SK-N-MC (cell line): ENCODE results near the gene ARMH1.

Experiments used
- EZH2 ChIP-seq: fragments of 200-600 bp; sonication (generic); IDR thresholded peaks from one replicate; pipeline ENCODE4 v1.6.1; 2017; ENCODE audit warnings: antibody characterized with exemption
- FOXP2 ChIP-seq: optimal IDR thresholded peaks from 2 replicates; pipeline ENCODE3; 2011; ENCODE audit warnings: mild to moderate bottlenecking, moderate library complexity; ENCODE audit not compliant: insufficient read depth; ENCODE audit errors: extremely low read length, control extremely low read depth
- POLR2AphosphoS5 ChIP-seq: IDR thresholded peaks from 2 replicates; pipeline ENCODE4 v1.6.1; 2012; ENCODE audit warnings: mild to moderate bottlenecking, low read depth, low read length, borderline replicate concordance

DNA sequence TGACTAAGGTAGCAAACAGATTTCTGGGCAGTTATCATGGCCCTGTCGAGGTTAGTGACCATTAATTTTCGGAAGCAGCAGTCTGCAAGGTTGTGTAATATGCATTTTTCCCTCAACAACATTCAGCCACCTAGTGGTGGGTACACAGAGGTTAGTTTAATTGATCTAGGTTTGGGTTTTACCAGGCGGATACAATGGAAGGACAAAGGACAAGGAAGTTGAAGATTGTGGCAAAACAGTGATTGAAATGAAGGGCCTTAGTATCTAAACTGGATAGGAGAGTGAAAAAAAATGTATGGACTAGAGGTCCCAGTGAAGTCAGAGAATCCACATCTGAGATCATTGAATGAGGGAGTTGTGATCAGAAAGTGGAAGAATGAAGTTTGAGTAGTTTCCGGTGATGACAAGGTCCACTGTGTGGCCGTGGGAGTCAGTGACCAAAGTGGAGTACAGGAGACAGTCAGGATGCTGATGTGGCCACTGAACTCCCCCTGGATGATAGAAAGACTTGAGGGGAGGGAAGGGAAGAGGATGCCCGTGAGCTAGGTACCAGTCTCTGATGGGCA, 2.8 kb downstream of the ARMH1 start:
- TF ChIP-seq EZH2 (no peak), POLR2AphosphoS5 (no peak), FOXP2 (no peak)
